DOHH2 (cell line): ENCODE data around the gene SPINT1.

Source experiments
- H3F3A ChIP-seq: fragments of 200-600 bp; sonication (generic), shearing (Covaris generic); 2 replicates; pipeline ENCODE4 v1.6.0; 2016; ENCODE audit warnings: antibody characterized with exemption, mild to moderate bottlenecking; ENCODE audit not compliant: control insufficient read depth, insufficient read depth
- H3K27ac ChIP-seq: fragments of 200-600 bp; sonication (generic); 2 replicates; pipeline ENCODE4 v1.5.1; 2014; ENCODE audit warnings: low read depth, mild to moderate bottlenecking, low read length, moderate library complexity
- H3K27me3 ChIP-seq: fragments of 200-600 bp; sonication (generic); 2 replicates; pipeline ENCODE4 v1.6.1; 2014; ENCODE audit warnings: mild to moderate bottlenecking, low read length, mixed read lengths; ENCODE audit not compliant: control insufficient read depth
- H3K36me3 ChIP-seq: fragments of 200-600 bp; sonication (generic); 2 replicates; pipeline ENCODE4 v1.6.1; 2014; ENCODE audit warnings: mild to moderate bottlenecking, low read length, moderate library complexity, mixed read lengths; ENCODE audit not compliant: control insufficient read depth
- H3K4me1 ChIP-seq: fragments of 200-600 bp; sonication (generic); 2 replicates; pipeline ENCODE4 v1.6.1; 2014; ENCODE audit warnings: mild to moderate bottlenecking, low read length, mixed read lengths; ENCODE audit not compliant: control insufficient read depth
- H3K4me2 ChIP-seq: fragments of 200-600 bp; sonication (generic); 2 replicates; pipeline ENCODE4 v1.6.0; 2014; ENCODE audit warnings: mild to moderate bottlenecking, low read length, moderate library complexity
- H3K4me3 ChIP-seq: fragments of 200-600 bp; sonication (generic); 2 replicates; pipeline ENCODE4 v1.5.1; 2014; ENCODE audit warnings: mild to moderate bottlenecking, low read length, mixed read lengths
- H3K79me2 ChIP-seq: fragments of 200-600 bp; sonication (generic); 2 replicates; pipeline ENCODE4 v1.6.1; 2014; ENCODE audit warnings: mild to moderate bottlenecking, low read length, mixed read lengths; ENCODE audit not compliant: control insufficient read depth
- H3K9me2 ChIP-seq: fragments of 200-600 bp; sonication (generic); replicated peaks from 2 replicates; pipeline ENCODE4 v1.6.1; 2014; ENCODE audit warnings: mild to moderate bottlenecking, low read length, mixed read lengths; ENCODE audit not compliant: control insufficient read depth
- H3K9me3 ChIP-seq: fragments of 200-600 bp; sonication (generic); 2 replicates; pipeline ENCODE4 v1.6.1; 2014; ENCODE audit warnings: antibody characterized with exemption, low read length, mixed read lengths; ENCODE audit not compliant: control insufficient read depth, insufficient read depth
- H4K20me1 ChIP-seq: fragments of 200-600 bp; sonication (generic); 2 replicates; pipeline ENCODE4 v1.6.0; 2014; ENCODE audit warnings: low read depth, mild to moderate bottlenecking, antibody characterized with exemption, low read length, moderate library complexity; ENCODE audit not compliant: control insufficient read depth, insufficient read depth
- CTCF ChIP-seq: fragments of 200-600 bp; sonication (generic); IDR thresholded peaks from one replicate; pipeline ENCODE4 v1.5.1; 2014; ENCODE audit warnings: antibody characterized with exemption, mild to moderate bottlenecking, low read depth, low read length; ENCODE audit not compliant: poor library complexity, severe bottlenecking
- EZH2phosphoT487 ChIP-seq: fragments of 200-600 bp; sonication (generic); IDR thresholded peaks from 2 replicates; pipeline ENCODE4 v1.6.1; 2017; ENCODE audit warnings: borderline replicate concordance, mild to moderate bottlenecking, antibody characterized with exemption, low read length, moderate library complexity, mixed read lengths

SPINT1 gene

GRCh38 chr15:40850576-40851112, 6.8 kb downstream of the SPINT1 start:
- no peak for TF ChIP-seq CTCF
- no peak for TF ChIP-seq EZH2phosphoT487
- Histone ChIP-seq H3K36me3 (no peaks in the 10 kb centered on the region), H3K4me1 (peaks cover 25% of the 10 kb centered on the region), H3K9me2 (no peaks in the 10 kb centered on the region), H3K4me2 (no peak overlapping the region), H3K27ac (no peak overlapping the region), H3K4me3 (no peak overlapping the region), H3F3A (peaks cover 3% of the 10 kb centered on the region; the same call in 1 of the 2 replicates), H3K79me2 (peaks cover 2% of the 10 kb centered on the region; the same call in 1 of the 2 replicates), H3K9me3 (no peaks in the 10 kb centered on the region), H4K20me1 (no peaks in the 10 kb centered on the region), H3K27me3 (no peaks in the 10 kb centered on the region)

GRCh38 chr15:40852529-40852928, 8.7 kb downstream of the SPINT1 start:
- H3K4me2 ChIP-seq: no peak overlapping the region
- peaks cover 7% of the 10 kb centered on the region for H3K4me1 ChIP-seq
- H3K9me2 ChIP-seq: no peaks in the 10 kb centered on the region
- H3K27ac ChIP-seq: no peak overlapping the region
- no peaks in the 10 kb centered on the region for H4K20me1 ChIP-seq
- H3K27me3 ChIP-seq: no peaks in the 10 kb centered on the region
- H3K9me3 ChIP-seq: no peaks in the 10 kb centered on the region
- no peaks in the 10 kb centered on the region for H3K79me2 ChIP-seq
- H3K36me3 ChIP-seq: no peaks in the 10 kb centered on the region
- H3F3A ChIP-seq: peaks cover 3% of the 10 kb centered on the region; the same call in 1 of the 2 replicates
- H3K4me3 ChIP-seq: no peak overlapping the region
- no peak for TF ChIP-seq CTCF
- TF ChIP-seq EZH2phosphoT487: no peak

GRCh38 chr15:40853241-40853890, 9.5 kb downstream of the SPINT1 start:
- no peak overlapping the region for H3K27ac ChIP-seq
- no peak overlapping the region for H3K4me3 ChIP-seq
- H3K36me3 ChIP-seq: no peaks in the 10 kb centered on the region

More at GRCh38 chr15:40853241-40853890, 9.5 kb downstream of the SPINT1 start:
- H3K4me2 ChIP-seq: no peak overlapping the region
- no peaks in the 10 kb centered on the region for H3K79me2 ChIP-seq
- no peaks in the 10 kb centered on the region for H4K20me1 ChIP-seq
- H3K27me3 ChIP-seq: no peaks in the 10 kb centered on the region
- H3F3A ChIP-seq: no peaks in the 10 kb centered on the region
- no peaks in the 10 kb centered on the region for H3K9me2 ChIP-seq
- peaks cover 4% of the 10 kb centered on the region for H3K4me1 ChIP-seq
- TF ChIP-seq CTCF (no peak), EZH2phosphoT487 (no peak)
- no peaks in the 10 kb centered on the region for H3K9me3 ChIP-seq
